KBM-7 (cell line): ENCODE measurements around the gene PKP2.

Source experiments
- DNase-seq: peaks from one replicate; pipeline ENCODE4 v3.0.0-alpha.2; 2015
- in situ Hi-C: fragments of 300-500 bp; cut with MboI; formaldehyde crosslinking; loops from 2 replicates; pipeline ENCODE4 v1.14.3; 2020; ENCODE audit warnings: low sequenced_read_pairs, low pct_unique_long_range_greater_than_20kb, mixed read lengths

PKP2 gene

GRCh38 chr12:32776258-32776657, 120.3 kb downstream of the PKP2 start:
- no peak for DNase-seq
- in situ Hi-C loops = no loop called here

GRCh38 chr12:32773691-32774090, 122.9 kb downstream of the PKP2 start:
- in situ Hi-C loops = loop anchor here (25.0 kb wide), 2 partner anchors 164 to 1239 kb away; partner anchors contain the start of gene ALG10
- DNase-seq = no peak

- in situ Hi-C loops = loop anchor here (25.0 kb wide), 2 partner anchors 167 to 1242 kb away; partner anchors contain the start of gene ALG10
- DNase-seq = no peak
These were observed 126.4 kb downstream of the PKP2 start for GRCh38 chr12:32770141-32770540.

- DNase-seq = no peak
- in situ Hi-C loops = loop anchor here (25.0 kb wide), 2 partner anchors 169 to 1244 kb away; partner anchors contain the start of gene ALG10
These were observed 128.1 kb downstream of the PKP2 start for GRCh38 chr12:32768518-32768917.

GRCh38 chr12:32765906-32766305, 130.7 kb downstream of the PKP2 start:
- DNase-seq = no peak
- in situ Hi-C loops = loop anchor here (25.0 kb wide), 2 partner anchors 171 to 1246 kb away; partner anchors contain the start of gene ALG10

GRCh38 chr12:32761716-32762115, 134.9 kb downstream of the PKP2 start:
- in situ Hi-C loops = loop anchor here (25.0 kb wide), 2 partner anchors 176 to 1251 kb away; partner anchors contain the start of gene ALG10
- DNase-seq = peak; percentile 81

GRCh38 chr12:32757157-32757556, 139.4 kb downstream of the PKP2 start:
- in situ Hi-C loops = loop anchor here (25.0 kb wide), 2 partner anchors 180 to 1255 kb away; partner anchors contain the start of gene ALG10
- no peak for DNase-seq

GRCh38 chr12:32756476-32757066, 140.0 kb downstream of the PKP2 start:
- DNase-seq = no peak
- in situ Hi-C loops = loop anchor here (25.0 kb wide), 2 partner anchors 181 to 1256 kb away; partner anchors contain the start of gene ALG10

GRCh38 chr12:32755654-32756475, 140.7 kb downstream of the PKP2 start, which contains the start of gene YARS2:
Gene YARS2, minus strand, starts transcription at chr12:32755897. Its CDS starts 23 bp downstream, at chr12:32755874.
- DNase-seq = peak; percentile 93
- in situ Hi-C loops = loop anchor here (25.0 kb wide), 2 partner anchors 181 to 1256 kb away; partner anchors contain the start of gene ALG10

- peak; percentile 79 for DNase-seq
- in situ Hi-C loops = loop anchor here (25.0 kb wide), 2 partner anchors 182 to 1257 kb away; partner anchors contain the start of gene ALG10
These were observed 141.4 kb downstream of the PKP2 start for GRCh38 chr12:32755051-32755653.

- peak; percentile 40 for DNase-seq
- in situ Hi-C loops = loop anchor here (25.0 kb wide), 2 partner anchors 183 to 1258 kb away; partner anchors contain the start of gene ALG10
These were observed 142.5 kb downstream of the PKP2 start for GRCh38 chr12:32754111-32754510.

- in situ Hi-C loops = loop anchor here (25.0 kb wide), 2 partner anchors 184 to 1259 kb away; partner anchors contain the start of gene ALG10
- DNase-seq = no peak
These were observed 143.0 kb downstream of the PKP2 start for GRCh38 chr12:32753605-32754004.

GRCh38 chr12:32743264-32743663, 153.3 kb downstream of the PKP2 start:
- no peak for DNase-seq
- in situ Hi-C loops = no loop called here

- in situ Hi-C loops = no loop called here
These were observed 154.4 kb downstream of the PKP2 start for GRCh38 chr12:32742133-32742532.

More at GRCh38 chr12:32742133-32742532, 154.4 kb downstream of the PKP2 start:
- no peak for DNase-seq
